Spleen (tissue), 7 donors: ENCODE measurements around the gene PCSK6.

Source experiments
- POLR2A ChIP-seq, 3 donors: fragments of 450-650 bp; IDR thresholded peaks; one replicate each; pipeline ENCODE4 v1.5.1; 2017; ENCODE audit warnings: antibody characterized with exemption in 3 of 3, mild to moderate bottlenecking in 1 of 3
- TF ChIP-seq, protein P1 (sequence below), 11 experiments: fragments of 200-600 bp in 7 of 11; fragments of 450-650 bp in 4 of 11; sonication (generic) in 4 of 11; IDR thresholded peaks in 8 of 11; conservative IDR thresholded peaks in 3 of 11; 1 replicate in 7 of 11; 2 replicates in 4 of 11; pipeline versions ENCODE4 v1.4.0 to v1.8.0; 2016 to 2021; ENCODE audit warnings: antibody characterized with exemption in 11 of 11, inconsistent platforms in 4 of 11, mild to moderate bottlenecking in 1 of 11
- donor health status: DM: no; HTN: no; CAD: no; lungs with moderate emphysema.
- donor health status: DM: no; HTN: no; CAD: no.
- donor health status: DM: no; HTN: no; CAD: no.

DNA sequence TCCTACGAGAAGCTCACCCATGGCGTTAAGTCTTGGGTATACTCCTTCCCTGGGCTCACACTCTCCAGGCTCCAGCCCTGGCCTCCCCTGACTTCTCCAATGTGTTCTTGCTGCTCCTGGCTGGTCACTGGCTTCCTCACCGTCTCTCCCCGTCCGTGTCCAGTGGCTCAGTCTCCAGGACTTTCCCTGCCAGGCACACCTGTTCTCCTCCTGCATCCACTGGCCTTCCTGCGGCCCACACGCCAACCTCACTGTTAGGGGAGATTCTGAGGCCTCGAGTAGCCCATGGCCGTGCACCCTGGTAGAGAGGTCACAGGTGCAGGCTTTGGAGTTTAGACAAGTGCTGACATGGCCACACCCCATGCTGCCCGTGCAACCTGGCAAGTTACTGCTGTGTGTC lies 102.5 kb downstream of the PCSK6 start:
- TF ChIP-seq, protein P1, sequence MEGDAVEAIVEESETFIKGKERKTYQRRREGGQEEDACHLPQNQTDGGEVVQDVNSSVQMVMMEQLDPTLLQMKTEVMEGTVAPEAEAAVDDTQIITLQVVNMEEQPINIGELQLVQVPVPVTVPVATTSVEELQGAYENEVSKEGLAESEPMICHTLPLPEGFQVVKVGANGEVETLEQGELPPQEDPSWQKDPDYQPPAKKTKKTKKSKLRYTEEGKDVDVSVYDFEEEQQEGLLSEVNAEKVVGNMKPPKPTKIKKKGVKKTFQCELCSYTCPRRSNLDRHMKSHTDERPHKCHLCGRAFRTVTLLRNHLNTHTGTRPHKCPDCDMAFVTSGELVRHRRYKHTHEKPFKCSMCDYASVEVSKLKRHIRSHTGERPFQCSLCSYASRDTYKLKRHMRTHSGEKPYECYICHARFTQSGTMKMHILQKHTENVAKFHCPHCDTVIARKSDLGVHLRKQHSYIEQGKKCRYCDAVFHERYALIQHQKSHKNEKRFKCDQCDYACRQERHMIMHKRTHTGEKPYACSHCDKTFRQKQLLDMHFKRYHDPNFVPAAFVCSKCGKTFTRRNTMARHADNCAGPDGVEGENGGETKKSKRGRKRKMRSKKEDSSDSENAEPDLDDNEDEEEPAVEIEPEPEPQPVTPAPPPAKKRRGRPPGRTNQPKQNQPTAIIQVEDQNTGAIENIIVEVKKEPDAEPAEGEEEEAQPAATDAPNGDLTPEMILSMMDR (IDR thresholded peaks at IDR 0.05 in 8 of 11, conservative IDR thresholded peaks at IDR 0.05 in 3 of 11), result no peak
- no peak for TF ChIP-seq POLR2A (IDR thresholded peaks at IDR 0.05)
